Activated CD4-positive, CD25-positive, alpha-beta regulatory T cell treated with anti-CD3 and anti-CD28 coated beads, Interleukin-2, amount 50 U/mL, for 72 hours (primary cell): ENCODE data around the gene PBX1.

ENCODE experiments used
- DNase-seq: peaks from one replicate; pipeline ENCODE4 v3.0.0; 2021

Gene PBX1

GRCh38 chr1:164790081-164790480, 231.1 kb downstream of the PBX1 start:
- DNase-seq: no peak

DNA sequence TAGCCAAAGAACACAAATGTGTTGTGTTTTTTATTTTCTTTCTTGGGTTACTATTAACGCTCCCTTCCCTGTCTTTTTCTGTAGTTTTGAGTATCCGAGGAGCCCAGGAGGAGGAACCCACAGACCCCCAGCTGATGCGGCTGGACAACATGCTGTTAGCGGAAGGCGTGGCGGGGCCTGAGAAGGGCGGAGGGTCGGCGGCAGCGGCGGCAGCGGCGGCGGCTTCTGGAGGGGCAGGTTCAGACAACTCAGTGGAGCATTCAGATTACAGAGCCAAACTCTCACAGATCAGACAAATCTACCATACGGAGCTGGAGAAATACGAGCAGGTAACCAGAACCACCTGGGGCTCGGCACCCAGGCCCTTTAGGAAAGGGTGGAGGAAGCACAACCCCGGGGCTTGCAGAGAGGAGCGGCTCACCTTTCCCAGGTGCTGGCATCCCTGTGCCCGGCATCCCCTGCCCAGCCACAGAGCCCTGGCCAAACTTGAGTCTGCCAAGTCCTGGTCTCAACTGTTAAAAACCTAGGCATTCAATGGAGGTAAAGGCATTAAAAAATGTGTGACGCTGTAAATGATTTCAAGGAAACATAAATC, 233.5 kb downstream of the PBX1 start:
- DNase-seq: no peak

GRCh38 chr1:164794356-164794755, 235.4 kb downstream of the PBX1 start:
- DNase-seq: no peak

- no peak for DNase-seq
Observed at GRCh38 chr1:164796916-164797315, 237.9 kb downstream of the PBX1 start.

GRCh38 chr1:164801246-164801731, 242.3 kb downstream of the PBX1 start:
- DNase-seq: no peak

DNA sequence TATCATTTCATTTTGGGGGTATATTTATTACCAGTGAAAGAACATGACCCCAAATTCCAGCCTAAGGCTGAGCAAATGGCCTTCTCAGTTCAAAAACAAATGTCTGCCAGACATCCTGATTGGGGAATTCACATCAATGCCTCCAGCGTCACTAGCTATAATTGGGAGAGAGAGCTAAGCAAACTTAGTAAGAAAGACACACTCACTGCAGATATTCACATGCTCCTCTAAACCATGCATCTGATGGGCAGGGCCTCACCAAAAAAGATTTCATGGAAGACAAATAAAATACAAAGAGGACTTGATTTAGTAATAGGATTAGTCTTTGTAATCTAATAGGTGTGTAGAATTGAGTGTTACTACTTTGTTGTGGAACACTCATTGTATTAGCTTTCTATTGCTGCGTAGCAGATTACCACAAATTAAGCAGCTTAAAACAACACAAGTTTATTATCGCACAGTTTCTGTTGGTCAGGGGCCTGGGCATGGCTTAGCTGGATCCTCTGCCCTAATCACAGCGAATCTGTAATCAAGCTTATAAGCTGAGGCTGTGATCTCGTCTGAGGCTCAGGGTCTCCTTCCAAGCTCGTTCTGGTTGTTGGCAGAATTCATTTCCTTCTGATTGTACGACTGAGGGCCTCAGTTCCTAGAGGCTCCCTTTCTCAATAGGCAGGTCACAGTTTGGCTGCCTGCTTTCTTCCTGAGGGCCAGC, 243.0 kb downstream of the PBX1 start:
- DNase-seq: no peak

DNA sequence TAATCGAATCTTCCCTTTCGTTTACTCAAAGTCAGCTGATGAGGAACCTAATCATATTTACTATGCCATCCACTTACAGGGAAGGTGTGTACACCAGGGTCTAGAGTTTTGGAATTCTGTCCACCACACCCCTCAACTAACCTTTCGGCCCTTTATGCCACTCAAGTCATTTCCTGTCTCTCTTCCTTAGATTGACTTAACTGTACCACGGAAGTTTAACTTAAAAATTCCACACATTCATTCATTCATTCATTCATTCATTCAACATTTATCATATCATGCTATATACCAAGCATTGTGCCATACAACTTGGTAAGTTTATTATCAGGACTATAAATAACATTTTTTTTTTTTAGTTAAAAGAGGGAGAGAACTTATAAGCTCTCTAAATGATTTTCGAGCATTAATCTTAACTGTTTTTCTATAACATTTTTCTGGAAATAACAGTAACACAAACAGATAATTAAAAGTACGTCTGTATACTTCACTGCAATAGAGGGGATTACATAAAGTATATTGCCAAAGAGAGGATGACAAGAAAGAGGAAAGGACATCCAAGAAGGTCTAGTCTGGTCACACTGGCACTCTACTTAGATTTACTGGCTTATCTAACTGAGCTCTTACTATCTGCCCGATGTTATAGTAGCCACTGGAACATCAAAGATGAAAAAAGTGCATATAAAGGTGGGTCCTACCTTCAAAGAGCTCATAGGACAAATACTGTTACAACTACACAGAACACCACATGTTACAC, 243.7 kb downstream of the PBX1 start:
- no peak for DNase-seq

DNA sequence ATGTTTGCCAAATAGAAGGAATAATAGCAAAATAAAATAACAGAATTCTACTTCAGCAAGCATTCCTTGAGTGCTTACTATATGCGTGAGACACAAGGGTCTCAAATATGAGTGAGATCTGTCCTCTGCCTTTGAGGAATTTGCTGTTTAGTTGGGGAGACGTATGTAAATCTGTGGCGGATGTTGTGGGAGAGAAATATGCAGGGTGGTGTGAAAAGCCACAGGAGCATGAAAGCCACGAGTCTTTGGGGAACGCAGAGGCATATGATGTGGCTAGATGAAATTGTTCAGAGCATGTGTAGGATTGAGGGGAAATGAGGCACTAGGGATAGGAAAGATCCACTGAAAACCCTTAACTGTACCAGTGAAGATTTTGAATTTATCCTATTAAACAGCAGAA, 244.4 kb downstream of the PBX1 start:
- no peak for DNase-seq

DNA sequence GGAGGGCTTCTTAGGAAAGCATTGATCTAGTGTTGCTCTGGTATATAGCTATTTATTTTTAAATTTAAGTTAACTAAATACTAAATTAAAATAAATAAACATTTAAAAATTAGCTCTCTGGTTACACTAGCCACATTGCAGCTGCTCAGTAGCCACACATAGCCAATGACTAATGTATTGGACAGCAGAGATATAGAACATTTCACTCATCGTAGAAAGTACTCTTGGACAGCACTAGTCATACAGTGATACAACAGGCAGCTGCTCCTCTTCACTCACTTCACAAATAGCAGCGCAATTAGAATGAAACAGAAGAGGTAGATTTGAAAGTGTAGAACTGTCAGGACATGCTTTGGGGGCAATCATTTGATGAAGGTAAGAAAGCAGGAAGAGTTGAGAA, 245.4 kb downstream of the PBX1 start:
- DNase-seq: no peak

DNA sequence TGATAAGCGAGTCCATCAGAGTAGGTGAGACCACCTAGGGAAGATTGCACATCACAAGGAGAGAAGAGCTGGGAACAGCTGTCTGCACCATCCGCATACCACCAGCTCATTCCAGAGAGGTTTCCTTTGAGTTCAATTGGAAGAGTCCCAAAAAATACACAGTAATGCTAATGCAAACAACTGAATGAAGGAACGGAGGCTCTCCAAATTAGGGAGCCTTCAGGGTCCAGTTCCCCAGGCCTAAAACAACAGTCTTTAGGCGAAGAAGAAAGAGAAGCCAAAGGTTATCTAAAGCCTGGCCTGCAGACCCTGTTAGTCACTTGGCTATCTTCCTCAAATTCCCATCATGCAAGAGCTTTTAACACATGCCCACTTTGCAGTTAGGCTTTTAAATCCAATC, 246.4 kb downstream of the PBX1 start:
- DNase-seq: no peak

GRCh38 chr1:164806531-164806930, 247.5 kb downstream of the PBX1 start:
- DNase-seq: no peak

- no peak for DNase-seq
Observed at GRCh38 chr1:164813776-164814175, 254.8 kb downstream of the PBX1 start.

DNA sequence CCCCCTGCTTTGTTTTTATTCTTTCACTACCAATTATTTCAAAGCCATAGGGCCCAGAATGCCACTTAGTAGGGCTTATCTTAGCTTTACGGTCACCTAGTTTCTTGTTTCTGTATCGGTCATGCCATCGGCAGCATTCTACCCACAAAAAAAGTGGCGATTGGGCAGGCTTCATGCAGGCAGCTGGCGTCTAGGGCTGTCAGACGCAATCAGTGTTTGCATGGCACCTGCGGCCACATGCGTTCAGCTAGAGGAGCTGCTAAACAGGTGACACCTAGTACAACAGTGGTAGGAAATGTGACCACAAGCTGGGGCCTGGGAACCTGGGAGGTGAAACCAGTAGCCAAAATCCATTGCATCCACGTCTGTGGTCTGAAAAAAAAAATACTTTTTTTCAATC, 262.7 kb downstream of the PBX1 start:
- DNase-seq: no peak

GRCh38 chr1:164823486-164824279, 264.7 kb downstream of the PBX1 start:
- DNase-seq: no peak

DNA sequence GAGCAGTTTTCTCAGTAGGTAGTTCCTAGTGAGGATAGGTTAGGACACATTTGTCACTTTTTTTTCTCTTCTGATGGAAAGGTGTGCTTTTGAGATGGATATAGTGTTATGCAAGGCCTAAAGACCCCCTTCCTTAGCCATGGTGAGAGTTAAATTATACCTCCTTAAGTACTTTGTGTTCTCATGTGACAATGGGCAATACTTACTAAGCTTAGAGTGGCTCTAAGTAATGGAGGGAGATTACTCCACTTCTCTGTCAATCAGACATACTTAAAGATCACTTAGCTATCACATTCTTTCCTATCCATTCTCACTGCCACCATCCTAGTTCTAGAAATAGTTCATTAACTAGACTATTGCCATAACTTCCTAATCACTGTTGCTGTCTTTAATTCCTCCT, 265.6 kb downstream of the PBX1 start:
- no peak for DNase-seq

GRCh38 chr1:164830628-164831027, 271.6 kb downstream of the PBX1 start:
- no peak for DNase-seq

DNA sequence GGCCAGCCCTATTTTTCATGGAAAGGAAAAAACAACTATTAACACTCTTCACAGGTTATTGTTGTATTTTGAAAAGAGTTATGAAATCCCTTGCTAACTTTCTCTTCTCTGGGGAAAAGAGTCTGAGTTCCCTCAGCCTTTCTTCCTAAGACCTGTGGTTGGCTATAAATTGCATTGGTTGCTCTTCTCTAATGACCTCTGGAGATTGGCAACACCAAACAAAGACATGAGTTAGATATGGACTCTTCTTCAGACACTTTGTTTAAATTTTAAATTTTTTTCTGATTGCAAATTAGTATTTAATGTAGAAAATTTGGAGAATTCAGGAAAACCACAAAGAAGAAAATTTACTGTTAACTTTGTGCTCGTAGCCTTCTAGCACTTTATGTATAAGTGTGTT, 275.7 kb downstream of the PBX1 start:
- no peak for DNase-seq

GRCh38 chr1:164836614-164837018, 277.6 kb downstream of the PBX1 start:
- no peak for DNase-seq

- DNase-seq: no peak
Observed at GRCh38 chr1:164838786-164839185, 279.8 kb downstream of the PBX1 start.

DNA sequence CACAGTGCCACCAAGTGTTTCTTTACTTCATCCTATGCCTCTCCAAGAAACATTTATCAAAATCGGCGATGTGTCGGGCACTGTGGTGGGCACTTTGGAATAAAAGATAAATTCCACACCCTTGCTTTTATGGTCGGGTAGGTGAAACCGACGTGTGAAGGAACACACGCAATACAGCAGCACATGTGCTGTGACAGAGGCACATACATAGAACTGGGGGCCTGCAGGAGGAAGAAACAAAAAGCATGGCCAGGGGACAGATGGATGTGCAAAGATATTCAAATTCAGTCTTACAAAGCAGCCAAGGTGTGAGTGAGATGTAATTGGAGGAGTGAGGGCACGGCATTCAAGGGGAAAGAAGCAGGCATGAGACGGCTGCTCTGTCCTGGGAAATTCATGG, 282.0 kb downstream of the PBX1 start:
- no peak for DNase-seq

DNA sequence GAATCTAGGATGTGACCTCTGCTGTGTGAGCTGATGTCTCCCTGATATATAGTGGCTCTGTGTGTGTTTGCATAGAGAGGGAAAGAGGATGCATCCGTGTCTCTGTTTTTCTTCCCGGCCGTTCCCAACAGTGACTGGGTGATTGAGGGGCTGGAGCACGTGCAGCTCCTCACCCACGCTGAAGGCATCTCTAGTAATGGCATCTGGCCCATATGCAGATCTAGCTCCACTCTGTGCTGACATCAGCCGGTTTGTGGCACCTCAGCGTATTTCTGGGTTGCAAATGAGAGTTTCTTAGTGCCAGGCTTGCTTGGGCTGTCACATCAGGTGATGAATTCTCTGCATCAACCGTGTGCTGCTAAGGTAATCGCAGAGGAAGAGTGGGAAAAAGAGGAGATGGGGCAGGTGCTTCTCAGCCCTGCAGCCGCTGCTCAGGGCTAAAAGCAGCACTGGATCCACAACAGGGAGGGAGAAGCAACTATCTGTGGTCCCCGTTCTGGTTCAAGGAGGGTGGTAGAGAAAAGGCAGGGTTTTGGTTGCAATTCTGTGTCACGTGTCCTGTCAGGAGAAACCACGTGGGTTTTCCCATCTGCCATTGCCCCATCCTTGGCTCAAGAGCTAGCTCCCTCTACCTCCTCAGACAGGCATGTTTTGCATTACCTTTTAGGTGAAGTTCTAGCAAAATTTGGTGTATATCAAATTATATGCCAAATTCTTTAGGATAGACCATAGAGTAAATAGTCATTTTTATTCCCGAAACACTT, 282.9 kb downstream of the PBX1 start:
- DNase-seq: no peak

DNA sequence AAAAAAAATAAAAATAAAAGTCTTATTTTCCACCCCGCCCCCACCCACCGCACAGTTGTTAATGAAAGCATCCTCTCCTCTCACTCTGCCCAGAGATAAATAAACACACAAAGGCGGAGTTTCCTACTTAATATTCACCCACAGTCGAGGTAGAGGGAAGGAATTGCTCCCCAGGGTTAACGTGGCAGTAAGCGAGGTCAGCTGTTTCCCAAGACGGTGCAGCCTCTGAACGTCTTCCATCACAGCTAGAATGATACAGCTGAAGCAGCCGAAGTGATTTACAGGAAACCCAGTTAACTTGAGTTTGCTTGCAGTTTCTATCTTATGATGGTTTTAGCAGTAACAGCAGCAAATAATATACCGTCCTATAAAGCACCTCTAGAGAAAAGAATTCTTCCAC, 283.9 kb downstream of the PBX1 start:
- no peak for DNase-seq
